ENCODE results near the gene ADD3. TPM values are rescaled to one million over a fixed set of nuclear protein-coding genes. Genes with fewer than 3 reads are reported as not detected.

ADD3 gene
- total RNA-seq, 2 donors from 2014 or later: 183 to 241 TPM

DNA sequence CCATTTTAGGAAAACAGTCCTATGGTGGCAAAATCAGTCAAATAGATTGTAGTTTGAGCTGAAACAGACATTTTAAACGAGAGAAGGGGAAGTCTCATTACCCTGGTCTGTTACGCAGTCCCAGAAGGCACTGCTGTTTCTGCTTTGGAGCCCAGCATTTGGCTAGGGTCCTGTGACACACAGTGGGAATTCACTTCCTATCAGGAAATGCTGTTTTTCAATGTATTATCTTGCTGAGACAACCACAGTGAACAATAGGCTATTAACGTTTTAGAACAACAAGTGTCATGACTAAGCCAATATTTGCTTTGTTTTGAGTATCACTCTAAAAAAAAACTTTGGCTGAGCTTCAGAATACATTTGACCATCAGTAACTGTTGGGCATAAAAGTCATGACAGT, 74.1 kb downstream of the ADD3 start:
- Mint-ChIP-seq H3K27ac (peak overlapping the region; percentile 84), H3K4me3 (peak overlapping the region; percentile 20), H3K9me3 (no peaks in the 10 kb centered on the region), H3K27me3 (ENCODE audit: insufficient read depth) (no peaks in the 10 kb centered on the region), H3K4me1 (peaks cover 68% of the 10 kb centered on the region), H3K36me3 (ENCODE audit: low read depth) (peaks cover 6% of the 10 kb centered on the region)
- no peak overlapping the region for H3K9ac ChIP-seq (ENCODE audit: extremely low read depth, low read length, poor library complexity, severe bottlenecking)
- H3K9me3 ChIP-seq (ENCODE audit: control insufficient read depth, low read length): no peaks in the 10 kb centered on the region
- 32 to 38% methylated on average over 3 of the region's 3 CpGs for WGBS, 2 experiments (ENCODE audit: insufficient coverage in 1 of 2, insufficient read length in 1 of 2)
- no peak overlapping the region for H3K4me3 ChIP-seq (ENCODE audit: low read length)
- peak; percentile 70 for DNase-seq
- peaks cover 29% of the 10 kb centered on the region for H3K4me1 ChIP-seq (ENCODE audit: control insufficient read depth, insufficient read depth, low read length)
- no peaks in the 10 kb centered on the region for H3K36me3 ChIP-seq (ENCODE audit: control insufficient read depth, insufficient read depth, low read length)
- TF ChIP-seq, protein P1, sequence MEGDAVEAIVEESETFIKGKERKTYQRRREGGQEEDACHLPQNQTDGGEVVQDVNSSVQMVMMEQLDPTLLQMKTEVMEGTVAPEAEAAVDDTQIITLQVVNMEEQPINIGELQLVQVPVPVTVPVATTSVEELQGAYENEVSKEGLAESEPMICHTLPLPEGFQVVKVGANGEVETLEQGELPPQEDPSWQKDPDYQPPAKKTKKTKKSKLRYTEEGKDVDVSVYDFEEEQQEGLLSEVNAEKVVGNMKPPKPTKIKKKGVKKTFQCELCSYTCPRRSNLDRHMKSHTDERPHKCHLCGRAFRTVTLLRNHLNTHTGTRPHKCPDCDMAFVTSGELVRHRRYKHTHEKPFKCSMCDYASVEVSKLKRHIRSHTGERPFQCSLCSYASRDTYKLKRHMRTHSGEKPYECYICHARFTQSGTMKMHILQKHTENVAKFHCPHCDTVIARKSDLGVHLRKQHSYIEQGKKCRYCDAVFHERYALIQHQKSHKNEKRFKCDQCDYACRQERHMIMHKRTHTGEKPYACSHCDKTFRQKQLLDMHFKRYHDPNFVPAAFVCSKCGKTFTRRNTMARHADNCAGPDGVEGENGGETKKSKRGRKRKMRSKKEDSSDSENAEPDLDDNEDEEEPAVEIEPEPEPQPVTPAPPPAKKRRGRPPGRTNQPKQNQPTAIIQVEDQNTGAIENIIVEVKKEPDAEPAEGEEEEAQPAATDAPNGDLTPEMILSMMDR (conservative IDR thresholded peaks at IDR 0.05): no peak
- H3K27me3 ChIP-seq (ENCODE audit: control insufficient read depth, insufficient read depth, low read length, poor library complexity, severe bottlenecking): no peaks in the 10 kb centered on the region
- H3K27ac ChIP-seq (ENCODE audit: low read depth, low read length): no peak overlapping the region

DNA sequence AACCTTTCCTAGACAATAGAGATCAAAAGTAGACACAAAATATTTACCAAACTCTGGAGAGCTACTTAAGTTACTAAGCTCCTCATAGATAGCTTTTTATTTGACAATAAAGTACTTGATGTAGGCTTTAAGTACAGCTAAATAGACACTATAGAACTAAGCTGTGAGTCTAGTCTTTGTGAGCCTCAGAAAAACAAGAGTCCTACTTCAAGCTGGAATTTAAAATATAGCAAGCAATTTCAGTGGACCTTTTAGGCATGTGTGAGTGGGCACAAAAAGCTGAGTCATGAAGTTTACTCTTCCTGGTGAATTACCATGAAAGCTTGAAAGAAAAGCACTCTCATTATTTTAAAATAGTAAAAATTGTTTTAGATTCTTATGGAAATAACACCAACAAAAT, 76.1 kb downstream of the ADD3 start:
- Mint-ChIP-seq H3K27me3 (ENCODE audit: insufficient read depth) (no peaks in the 10 kb centered on the region), H3K4me3 (no peak overlapping the region), H3K4me1 (peaks cover 50% of the 10 kb centered on the region), H3K9me3 (no peaks in the 10 kb centered on the region), H3K27ac (peak overlapping the region; percentile 48), H3K36me3 (ENCODE audit: low read depth) (peaks cover 6% of the 10 kb centered on the region)
- no peak overlapping the region for H3K4me3 ChIP-seq (ENCODE audit: low read length)
- TF ChIP-seq, protein P1 (conservative IDR thresholded peaks at IDR 0.05): no peak
- H3K27me3 ChIP-seq (ENCODE audit: control insufficient read depth, insufficient read depth, low read length, poor library complexity, severe bottlenecking): no peaks in the 10 kb centered on the region
- H3K4me1 ChIP-seq (ENCODE audit: control insufficient read depth, insufficient read depth, low read length): peaks cover 14% of the 10 kb centered on the region
- no peaks in the 10 kb centered on the region for H3K9me3 ChIP-seq (ENCODE audit: control insufficient read depth, low read length)
- H3K9ac ChIP-seq (ENCODE audit: extremely low read depth, low read length, poor library complexity, severe bottlenecking): no peak overlapping the region
- DNase-seq: no peak
- no peaks in the 10 kb centered on the region for H3K36me3 ChIP-seq (ENCODE audit: control insufficient read depth, insufficient read depth, low read length)
- H3K27ac ChIP-seq (ENCODE audit: low read depth, low read length): no peak overlapping the region

DNA sequence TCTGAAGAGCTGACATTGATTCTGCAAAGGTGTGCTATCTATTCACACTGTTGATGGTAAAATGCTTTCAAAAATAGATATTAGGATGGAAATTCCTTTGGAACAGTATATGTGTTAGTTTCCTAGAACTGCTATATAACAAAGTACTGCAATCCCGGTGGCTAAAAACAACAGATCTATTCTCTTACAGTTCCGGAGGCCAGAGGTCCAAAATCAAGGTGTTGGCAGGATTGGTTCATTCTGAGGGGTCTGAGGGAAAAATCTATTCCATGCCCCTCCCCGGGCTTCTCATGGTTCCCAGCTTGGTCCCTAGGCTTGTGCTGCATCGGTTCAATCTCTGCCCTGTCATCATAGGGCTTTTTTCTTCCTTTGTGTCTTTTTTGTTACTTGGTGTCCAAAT, 79.9 kb downstream of the ADD3 start:
- Histone ChIP-seq H3K27ac (ENCODE audit: low read depth, low read length) (no peak overlapping the region), H3K9ac (ENCODE audit: extremely low read depth, low read length, poor library complexity, severe bottlenecking) (no peak overlapping the region), H3K27me3 (ENCODE audit: control insufficient read depth, insufficient read depth, low read length, poor library complexity, severe bottlenecking) (no peaks in the 10 kb centered on the region), H3K4me3 (ENCODE audit: low read length) (no peak overlapping the region), H3K9me3 (ENCODE audit: control insufficient read depth, low read length) (no peaks in the 10 kb centered on the region), H3K4me1 (ENCODE audit: control insufficient read depth, insufficient read depth, low read length) (peaks cover 5% of the 10 kb centered on the region), H3K36me3 (ENCODE audit: control insufficient read depth, insufficient read depth, low read length) (peaks cover 5% of the 10 kb centered on the region)
- Mint-ChIP-seq H3K4me3 (no peak overlapping the region), H3K4me1 (peaks cover 27% of the 10 kb centered on the region), H3K27ac (no peak overlapping the region), H3K27me3 (ENCODE audit: insufficient read depth) (no peaks in the 10 kb centered on the region), H3K36me3 (ENCODE audit: low read depth) (peaks cover 23% of the 10 kb centered on the region), H3K9me3 (no peaks in the 10 kb centered on the region)
- TF ChIP-seq, protein P1 (conservative IDR thresholded peaks at IDR 0.05): no peak
- WGBS, 2 experiments (ENCODE audit: insufficient coverage in 1 of 2, insufficient read length in 1 of 2): 92 to 97% methylated on average over 2 to 4 of the region's 4 CpGs
- no peak for DNase-seq
